Activated CD4-positive, alpha-beta T cell treated with anti-CD3 and anti-CD28 coated beads, Interleukin-2, Interleukin-6, amounts not matched to agents 100 ng/mL and 50 ng/mL, durations not matched to agents 16 hours and 8 hours (primary cell): ENCODE data around the gene ABCC2.
"Not testable (repeated sequence)": the region's sequence is repeated elsewhere in the genome, so short reads cannot be mapped to it uniquely, and the experiment has no call there.

Experiments
- DNase-seq: peaks from one replicate; pipeline ENCODE4 v3.0.0-alpha.2; 2020

Gene ABCC2

DNA sequence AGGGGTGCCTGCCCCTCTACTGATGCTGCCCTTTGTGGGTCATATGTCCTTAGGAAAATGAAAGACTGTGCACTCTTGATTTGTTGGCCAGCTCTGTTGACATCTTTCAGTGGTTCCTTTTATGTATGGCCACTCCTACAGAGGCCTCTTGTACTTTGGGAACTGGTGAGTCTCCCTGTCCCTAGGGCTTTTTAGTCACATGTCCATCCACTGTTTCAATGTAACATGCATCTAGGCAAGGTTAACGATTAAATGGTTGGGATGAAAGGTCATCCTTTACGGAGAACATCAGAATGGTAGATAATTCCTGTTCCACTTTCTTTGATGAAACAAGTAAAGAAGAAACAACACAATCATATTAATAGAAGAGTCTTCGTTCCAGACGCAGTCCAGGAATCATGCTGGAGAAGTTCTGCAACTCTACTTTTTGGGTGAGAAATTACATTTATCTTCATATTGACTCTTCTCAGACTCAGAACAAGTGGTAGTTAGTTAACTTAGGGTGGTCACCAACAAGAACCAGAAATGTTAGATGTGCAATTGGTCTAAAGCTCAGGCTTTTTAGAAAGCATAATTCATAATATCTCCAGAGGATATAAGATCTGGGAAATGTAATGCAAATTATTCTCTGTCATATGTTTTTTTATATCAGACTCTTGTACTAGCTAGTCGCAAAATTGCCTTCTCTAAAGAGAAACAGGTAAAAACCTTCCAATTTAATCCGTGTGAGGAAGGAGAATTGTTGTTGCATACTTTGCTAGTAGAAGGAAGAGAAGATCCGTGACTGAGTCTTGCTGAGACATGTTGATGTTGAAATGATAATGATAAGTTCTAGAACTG is at the start of gene ABCC2:
ABCC2 (plus strand) TSS at position 194 of the 840 bp plus-strand sequence; CDS start at position 399, 205 bp downstream.
- no peak for DNase-seq

DNA sequence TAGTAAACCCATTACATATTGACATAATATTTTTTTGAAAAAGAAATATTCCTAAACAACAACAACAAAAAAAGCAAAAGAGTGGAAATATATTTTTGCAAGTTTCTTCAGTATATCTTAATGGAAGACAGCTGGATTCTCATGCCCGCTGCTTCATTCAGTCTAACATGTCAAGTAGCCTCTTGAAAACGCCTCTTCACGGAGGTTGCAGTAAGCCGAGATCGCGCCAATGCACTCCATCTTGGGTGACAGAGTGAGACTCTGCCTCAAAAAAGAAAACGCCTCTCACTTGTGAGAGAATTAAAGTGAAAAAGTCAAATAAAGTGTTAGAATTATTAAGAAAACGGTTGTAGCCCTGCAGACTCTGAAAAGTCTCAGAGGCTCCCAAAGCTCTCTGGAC is 49.1 kb upstream of the ABCC2 start:
- DNase-seq: no peak

- DNase-seq: not testable (repeated sequence)
These were observed 48.3 kb upstream of the ABCC2 start for GRCh38 chr10:99734111-99734510.

DNA sequence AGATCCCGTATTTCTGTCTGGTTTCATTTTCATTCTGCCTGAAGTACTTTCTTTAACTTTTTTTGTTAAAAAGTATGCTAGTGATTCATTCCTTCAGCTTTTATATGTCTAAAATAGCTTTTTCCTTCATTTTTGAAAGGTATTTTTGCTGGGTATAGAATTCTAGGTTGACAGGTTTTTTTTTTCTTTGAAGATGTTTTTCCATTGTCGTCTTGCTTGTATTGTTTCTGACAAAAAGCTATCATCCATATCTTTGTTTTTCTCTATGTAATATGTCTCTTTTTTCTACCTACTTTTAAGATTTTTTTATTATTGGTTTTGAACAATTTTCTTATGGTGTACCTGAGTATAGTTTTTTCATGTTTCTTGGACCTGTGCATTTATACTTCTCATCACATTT is 42.2 kb upstream of the ABCC2 start:
- no peak for DNase-seq

GRCh38 chr10:99740933-99741559 is 41.4 kb upstream of the ABCC2 start:
- DNase-seq: no peak

DNA sequence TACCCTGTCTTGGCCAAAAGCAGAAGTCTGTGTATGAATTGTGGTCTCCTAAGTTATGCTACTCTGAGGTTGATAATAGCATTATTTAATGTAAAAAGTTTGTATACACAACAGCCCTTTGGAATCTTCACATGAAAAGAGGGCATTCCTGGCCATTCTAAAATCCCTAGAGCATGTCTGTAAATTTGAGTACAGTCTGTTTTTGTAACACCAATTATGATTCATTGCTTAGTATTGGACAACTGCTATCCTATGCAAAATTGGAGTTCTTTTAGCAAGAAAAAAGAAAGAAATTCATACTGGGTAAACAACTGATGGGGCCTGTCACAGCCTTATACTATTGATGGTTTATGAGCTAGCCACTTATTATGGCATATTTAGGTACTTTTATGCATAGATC is 40.2 kb upstream of the ABCC2 start:
- no peak for DNase-seq

- peak; percentile 18 for DNase-seq
These were observed 39.7 kb upstream of the ABCC2 start for GRCh38 chr10:99742701-99743100.

GRCh38 chr10:99743841-99744240 is 38.6 kb upstream of the ABCC2 start:
- no peak for DNase-seq

DNA sequence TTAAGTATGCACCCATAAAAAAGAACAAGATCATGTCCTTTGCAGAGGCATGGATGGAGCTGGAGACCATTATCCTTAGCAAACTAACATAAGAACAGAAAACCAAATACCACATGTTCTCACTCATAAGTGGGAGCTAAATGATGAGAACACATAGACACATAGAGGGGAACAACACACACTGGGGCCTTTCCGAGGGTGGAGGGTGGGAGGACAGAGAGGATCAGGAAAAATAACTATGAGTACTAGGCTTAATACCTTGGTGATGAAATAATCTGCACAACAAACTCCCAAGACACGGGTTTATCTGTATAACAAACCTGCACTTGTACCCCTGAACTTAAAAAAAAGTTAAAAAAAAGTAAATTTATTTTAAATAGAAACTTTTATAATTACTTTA is 36.3 kb upstream of the ABCC2 start:
- not testable (repeated sequence) for DNase-seq

DNA sequence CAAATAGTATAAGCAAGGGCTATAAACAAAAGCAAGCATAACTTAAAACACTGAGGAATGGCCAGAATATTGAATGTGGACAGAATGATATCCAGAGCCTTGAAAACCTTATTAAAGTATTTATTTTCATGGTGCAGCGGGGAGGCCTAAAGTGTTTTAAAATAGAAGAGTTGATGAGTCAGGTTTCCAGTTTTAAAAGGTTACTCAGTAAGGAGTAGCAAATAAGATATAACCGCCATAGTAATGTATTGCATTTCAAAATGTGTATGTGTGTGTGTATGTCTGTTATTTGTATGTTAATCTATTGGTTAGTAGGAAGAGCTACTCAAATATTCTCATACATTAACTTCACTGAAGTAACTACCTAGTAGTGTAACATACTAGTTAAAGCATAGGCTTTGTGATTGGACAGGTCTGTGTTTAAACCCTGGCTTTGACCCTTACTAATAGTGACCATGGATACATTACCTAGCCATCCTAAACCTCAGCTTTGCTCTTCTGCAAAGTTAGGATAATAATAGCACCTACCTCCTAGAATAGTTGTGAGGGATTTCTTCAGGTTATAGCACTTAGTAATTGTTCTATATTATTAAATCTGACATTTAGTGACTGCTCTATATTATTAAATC is 33.5 kb upstream of the ABCC2 start:
- DNase-seq: no peak

DNA sequence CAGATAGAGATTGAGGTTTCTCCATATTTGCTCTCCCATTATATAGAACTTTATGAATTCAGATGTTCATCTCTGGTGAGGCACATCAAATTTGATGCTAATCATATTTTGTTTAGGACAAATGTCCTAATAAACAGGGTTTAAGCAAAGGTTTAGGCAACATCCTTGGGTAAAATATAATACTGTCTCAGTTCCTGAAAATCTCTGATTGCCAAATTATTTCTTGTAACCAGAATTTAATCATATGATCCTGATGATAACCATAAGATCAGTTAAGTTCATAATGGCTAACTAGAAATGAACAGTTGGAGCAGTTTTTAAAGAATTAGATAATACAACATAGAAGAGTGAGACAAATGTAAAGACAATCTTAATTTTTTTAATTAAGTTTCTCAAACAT is 31.8 kb upstream of the ABCC2 start:
- no peak for DNase-seq

GRCh38 chr10:99754670-99755069 is 27.8 kb upstream of the ABCC2 start:
- no peak for DNase-seq

- no peak for DNase-seq
These were observed 26.3 kb upstream of the ABCC2 start for GRCh38 chr10:99756159-99756558.

- DNase-seq: no peak
These were observed 24.1 kb upstream of the ABCC2 start for GRCh38 chr10:99758211-99758891.

- no peak for DNase-seq
These were observed 22.1 kb upstream of the ABCC2 start for GRCh38 chr10:99760321-99760720.

GRCh38 chr10:99761365-99761764 is 21.1 kb upstream of the ABCC2 start:
- DNase-seq: no peak

- DNase-seq: no peak
These were observed 16.7 kb upstream of the ABCC2 start for GRCh38 chr10:99765672-99766301.

- DNase-seq: peak; percentile 68
These were observed 16.1 kb upstream of the ABCC2 start for GRCh38 chr10:99766302-99766681.

GRCh38 chr10:99767901-99768300 is 14.5 kb upstream of the ABCC2 start:
- no peak for DNase-seq

DNA sequence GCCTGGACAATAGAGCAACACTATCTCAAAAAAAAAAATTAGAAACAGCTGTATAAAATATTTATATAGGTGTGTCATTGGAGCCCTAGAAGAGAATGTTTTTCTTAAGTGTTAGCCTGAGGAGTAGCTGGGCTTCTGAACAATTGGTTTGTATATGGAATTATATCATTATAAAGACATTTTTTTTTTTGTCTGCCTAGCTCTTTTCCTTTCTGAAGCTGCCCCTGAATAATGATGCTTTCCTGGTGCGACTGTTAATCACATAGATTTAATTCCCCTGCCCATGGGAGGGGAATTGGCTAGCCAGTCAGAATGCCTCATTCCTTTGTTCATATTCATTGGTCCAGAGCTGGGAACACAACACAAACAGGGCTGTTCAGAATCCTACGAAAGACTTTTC is 13.9 kb upstream of the ABCC2 start:
- DNase-seq: no peak

DNA sequence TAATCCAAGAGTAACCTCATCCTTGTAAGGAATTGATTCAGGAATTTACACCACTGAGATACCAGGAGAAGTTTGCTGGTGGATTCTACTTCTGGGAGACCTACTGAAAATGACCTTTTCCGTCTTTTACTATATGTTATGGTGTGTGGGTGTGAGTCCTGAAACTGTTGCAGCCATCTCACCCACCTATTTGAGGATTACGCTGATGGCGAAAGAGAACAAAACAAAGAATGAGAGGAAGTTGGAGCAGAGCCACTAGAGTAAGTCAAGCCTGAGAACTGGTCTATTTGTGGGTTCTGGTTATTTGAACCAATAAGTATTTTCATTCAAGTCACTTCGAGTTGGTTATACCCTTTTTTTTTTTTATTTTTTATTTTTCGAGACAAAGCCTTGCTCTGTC is 12.7 kb upstream of the ABCC2 start:
- no peak for DNase-seq

- no peak for DNase-seq
These were observed 11.9 kb upstream of the ABCC2 start for GRCh38 chr10:99770408-99771045.
